ENCODE measurements around the gene CASQ1. TPM values are rescaled to one million over a fixed set of nuclear protein-coding genes. Genes with fewer than 3 reads are reported as not detected.

The CASQ1 gene
- total and polyA plus RNA-seq, 4 donors: 0.08 to 0.37 (median 0.25) TPM

DNA sequence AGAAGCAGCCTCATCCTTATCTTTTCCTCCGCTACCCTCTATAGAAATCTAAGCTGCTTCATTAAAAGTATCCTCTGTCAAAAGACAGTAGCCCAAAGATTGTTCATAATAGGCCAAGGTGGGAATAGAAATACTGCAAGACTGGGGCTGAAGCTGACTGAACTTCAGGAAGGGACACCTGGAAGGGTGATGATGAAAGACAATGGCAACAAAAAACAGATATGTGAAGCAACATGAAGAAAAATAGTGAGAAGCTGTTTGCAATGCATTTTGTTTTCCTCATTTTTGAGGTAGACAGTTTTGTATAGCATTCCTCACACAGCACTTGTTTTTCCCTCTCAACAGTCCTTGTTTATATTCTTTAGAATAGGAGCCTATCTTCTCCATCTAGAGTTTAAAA lies 55.1 kb downstream of the CASQ1 start:
- H3K9ac ChIP-seq (ENCODE audit: insufficient read depth in 1 of 2, low read length in 2 of 2): no peak overlapping the region
- no peak overlapping the region for H3K27ac ChIP-seq (ENCODE audit: low read depth in 1 of 2, low read length in 1 of 2)
- H3K4me1 ChIP-seq (ENCODE audit: control insufficient read depth in 5 of 5, insufficient read depth in 5 of 5, low read length in 5 of 5): peaks cover 0 to 36% (median 0%) of the 10 kb centered on the region in 5 donors
- 96 to 97% methylated on average over 1 of the region's 1 CpG for WGBS, 2 donors
- DNase-seq (no peak), ATAC-seq (ENCODE audit: insufficient read depth, low FRiP score) (no peak)
- H3K27me3 ChIP-seq (ENCODE audit: control insufficient read depth in 3 of 3, insufficient read depth in 3 of 3, low read length in 2 of 3): no peaks in the 10 kb centered on the region
- H3K4me3 ChIP-seq: no peak overlapping the region
- no peaks in the 10 kb centered on the region for H3K9me3 ChIP-seq (ENCODE audit: control insufficient read depth in 4 of 4, insufficient read depth in 3 of 4, low read length in 3 of 4)
- TF ChIP-seq, protein P1, sequence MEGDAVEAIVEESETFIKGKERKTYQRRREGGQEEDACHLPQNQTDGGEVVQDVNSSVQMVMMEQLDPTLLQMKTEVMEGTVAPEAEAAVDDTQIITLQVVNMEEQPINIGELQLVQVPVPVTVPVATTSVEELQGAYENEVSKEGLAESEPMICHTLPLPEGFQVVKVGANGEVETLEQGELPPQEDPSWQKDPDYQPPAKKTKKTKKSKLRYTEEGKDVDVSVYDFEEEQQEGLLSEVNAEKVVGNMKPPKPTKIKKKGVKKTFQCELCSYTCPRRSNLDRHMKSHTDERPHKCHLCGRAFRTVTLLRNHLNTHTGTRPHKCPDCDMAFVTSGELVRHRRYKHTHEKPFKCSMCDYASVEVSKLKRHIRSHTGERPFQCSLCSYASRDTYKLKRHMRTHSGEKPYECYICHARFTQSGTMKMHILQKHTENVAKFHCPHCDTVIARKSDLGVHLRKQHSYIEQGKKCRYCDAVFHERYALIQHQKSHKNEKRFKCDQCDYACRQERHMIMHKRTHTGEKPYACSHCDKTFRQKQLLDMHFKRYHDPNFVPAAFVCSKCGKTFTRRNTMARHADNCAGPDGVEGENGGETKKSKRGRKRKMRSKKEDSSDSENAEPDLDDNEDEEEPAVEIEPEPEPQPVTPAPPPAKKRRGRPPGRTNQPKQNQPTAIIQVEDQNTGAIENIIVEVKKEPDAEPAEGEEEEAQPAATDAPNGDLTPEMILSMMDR (IDR thresholded peaks at IDR 0.05; ENCODE audit: control extremely low read depth, extremely low read depth): no peak
- peaks cover 2 to 10% (median 6%) of the 10 kb centered on the region in 4 donors for H3K36me3 ChIP-seq (ENCODE audit: control insufficient read depth in 4 of 4, insufficient read depth in 4 of 4, low read length in 4 of 4)

DNA sequence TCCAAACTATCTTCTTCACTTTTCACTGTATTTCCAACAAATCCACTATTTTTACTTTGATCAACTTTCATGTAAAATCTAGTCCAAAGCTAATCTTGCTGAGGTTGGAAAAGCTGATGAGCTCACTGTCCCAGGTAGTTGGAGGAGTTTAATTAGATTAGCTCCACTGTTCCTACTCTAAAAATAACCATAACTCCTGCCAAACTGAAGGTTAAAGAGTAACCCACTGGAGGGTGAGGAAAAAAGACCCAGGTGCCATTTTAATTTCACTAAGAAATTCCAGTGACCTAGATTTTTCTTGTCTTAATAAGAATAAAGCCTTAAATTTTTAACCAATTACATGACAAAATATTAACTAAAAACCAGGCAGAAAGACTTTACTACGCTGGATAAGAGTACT lies 56.7 kb downstream of the CASQ1 start:
- H3K9ac ChIP-seq (ENCODE audit: insufficient read depth in 1 of 2, low read length in 2 of 2): no peak overlapping the region
- DNase-seq (peak in 1 of 3 donors; percentile 21), ATAC-seq (ENCODE audit: insufficient read depth, low FRiP score) (no peak)
- TF ChIP-seq, protein P1 (IDR thresholded peaks at IDR 0.05; ENCODE audit: control extremely low read depth, extremely low read depth): no peak
- peak overlapping the region in 1 of 2 donors; percentile 33 for H3K27ac ChIP-seq (ENCODE audit: low read depth in 1 of 2, low read length in 1 of 2)
- no peaks in the 10 kb centered on the region for H3K9me3 ChIP-seq (ENCODE audit: control insufficient read depth in 4 of 4, insufficient read depth in 3 of 4, low read length in 3 of 4)
- H3K36me3 ChIP-seq (ENCODE audit: control insufficient read depth in 4 of 4, insufficient read depth in 4 of 4, low read length in 4 of 4): peaks cover under 1 to 7% (median 3%) of the 10 kb centered on the region in 4 donors
- no peak overlapping the region for H3K4me3 ChIP-seq
- H3K4me1 ChIP-seq (ENCODE audit: control insufficient read depth in 5 of 5, insufficient read depth in 5 of 5, low read length in 5 of 5): peaks cover 0 to 36% (median 0%) of the 10 kb centered on the region in 5 donors
- H3K27me3 ChIP-seq (ENCODE audit: control insufficient read depth in 3 of 3, insufficient read depth in 3 of 3, low read length in 2 of 3): no peaks in the 10 kb centered on the region
- WGBS, 2 donors: 90 to 93% methylated on average over 1 of the region's 1 CpG

DNA sequence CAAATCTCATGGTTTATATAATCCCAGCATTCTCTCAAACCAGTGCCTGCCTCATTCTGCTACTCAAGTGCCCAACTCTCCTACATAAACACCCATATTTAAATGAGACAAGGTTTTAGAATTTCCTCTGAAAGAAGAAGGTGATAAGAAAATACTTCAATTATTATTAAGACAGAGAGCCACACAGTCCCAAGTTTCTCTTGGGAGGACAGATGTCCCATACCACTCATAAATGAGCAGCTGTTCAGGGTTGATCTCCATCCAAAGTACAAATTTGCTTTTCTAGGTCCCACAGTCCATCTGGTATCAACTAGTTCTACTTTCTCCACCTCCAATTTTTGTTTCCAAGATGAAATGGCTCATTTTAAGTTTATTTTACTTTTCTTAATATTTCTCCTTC lies 60.6 kb downstream of the CASQ1 start:
- Histone ChIP-seq H3K27me3 (ENCODE audit: control insufficient read depth in 3 of 3, insufficient read depth in 3 of 3, low read length in 2 of 3) (no peaks in the 10 kb centered on the region), H3K9ac (ENCODE audit: insufficient read depth in 1 of 2, low read length in 2 of 2) (no peak overlapping the region), H3K4me3 (no peak overlapping the region), H3K4me1 (ENCODE audit: control insufficient read depth in 5 of 5, insufficient read depth in 5 of 5, low read length in 5 of 5) (peaks cover 0 to 10% (median 1%) of the 10 kb centered on the region in 5 donors), H3K36me3 (ENCODE audit: control insufficient read depth in 4 of 4, insufficient read depth in 4 of 4, low read length in 4 of 4) (peaks cover 3 to 9% (median 4%) of the 10 kb centered on the region in 4 donors), H3K27ac (ENCODE audit: low read depth in 1 of 2, low read length in 1 of 2) (peak overlapping the region in 1 of 2 donors; percentile 9), H3K9me3 (ENCODE audit: control insufficient read depth in 4 of 4, insufficient read depth in 3 of 4, low read length in 3 of 4) (no peaks in the 10 kb centered on the region)
- ATAC-seq (ENCODE audit: insufficient read depth, low FRiP score) (no peak), DNase-seq (no peak)
- TF ChIP-seq, protein P1 (IDR thresholded peaks at IDR 0.05; ENCODE audit: control extremely low read depth, extremely low read depth): no peak

Other genes with a start within 250 kb of the CASQ1 start
- gene IGSF9, start 245.0 kb upstream of the CASQ1 start, total RNA-seq: 1 to 10 TPM; 1.8 to 4.9 TPM
- gene IGSF9, start 245.0 kb upstream of the CASQ1 start, polyA plus RNA-seq: 1 to 10 TPM; 1.4 to 2.2 TPM
- gene SLAMF9, start 236.3 kb upstream of the CASQ1 start, total RNA-seq: under 1 TPM; 0.43 to 0.74 TPM
- under 1 TPM; 0.37 to 0.38 TPM for gene SLAMF9, start 236.3 kb upstream of the CASQ1 start, polyA plus RNA-seq
- 1 to 10 TPM; 7.5 to 9.1 TPM for gene PIGM, start 158.6 kb upstream of the CASQ1 start, total RNA-seq
- gene PIGM, start 158.6 kb upstream of the CASQ1 start, polyA plus RNA-seq: 1 to 10 TPM; 3.7 to 3.9 TPM
- gene KCNJ10, start 120.4 kb upstream of the CASQ1 start, total RNA-seq: under 1 TPM; 0.09 to 0.37 TPM
- under 1 TPM; 0.02 to 0.10 TPM for gene KCNJ10, start 120.4 kb upstream of the CASQ1 start, polyA plus RNA-seq
- not detected for gene KCNJ9, start 109.0 kb upstream of the CASQ1 start, total RNA-seq
- not detected for gene KCNJ9, start 109.0 kb upstream of the CASQ1 start, polyA plus RNA-seq
- 10 to 100 TPM; 23.5 to 39.5 TPM for gene IGSF8, start 92.0 kb upstream of the CASQ1 start, total RNA-seq
- 10 to 100 TPM; 25.8 to 27.7 TPM for gene IGSF8, start 92.0 kb upstream of the CASQ1 start, polyA plus RNA-seq
- gene ATP1A2, start 74.8 kb upstream of the CASQ1 start, total RNA-seq: 1 to 10 TPM; 4.8 to 7.9 TPM
- 1 to 10 TPM; 1.1 to 1.5 TPM for gene ATP1A2, start 74.8 kb upstream of the CASQ1 start, polyA plus RNA-seq
- gene ATP1A4, start 39.0 kb upstream of the CASQ1 start, total RNA-seq: under 1 TPM in 1 of 2 donors, not detected in 1; 0.06 TPM
- gene ATP1A4, start 39.0 kb upstream of the CASQ1 start, polyA plus RNA-seq: under 1 TPM; 0.08 to 0.09 TPM
- gene PEA15, start 14.8 kb downstream of the CASQ1 start, total RNA-seq: 100 to 1,000 TPM in 1 of 2 donors, 10 to 100 TPM in 1; 76.0 to 133 TPM
- gene PEA15, start 14.8 kb downstream of the CASQ1 start, polyA plus RNA-seq: 100 to 1,000 TPM; 139 to 261 TPM
- gene DCAF8, start 72.0 kb downstream of the CASQ1 start, total RNA-seq: 100 to 1,000 TPM; 104 to 207 TPM
- 10 to 100 TPM; 64.0 to 72.4 TPM for gene DCAF8, start 72.0 kb downstream of the CASQ1 start, polyA plus RNA-seq
- 10 to 100 TPM; 55.9 to 60.7 TPM for gene PEX19, start 94.6 kb downstream of the CASQ1 start, total RNA-seq
- 10 to 100 TPM; 13.1 to 33.0 TPM for gene PEX19, start 94.6 kb downstream of the CASQ1 start, polyA plus RNA-seq
- gene COPA, start 152.7 kb downstream of the CASQ1 start, total RNA-seq: 100 to 1,000 TPM; 158 to 159 TPM
- 10 to 100 TPM; 64.6 to 91.4 TPM for gene COPA, start 152.7 kb downstream of the CASQ1 start, polyA plus RNA-seq
- 10 to 100 TPM; 72.2 to 85.9 TPM for gene NCSTN, start 152.8 kb downstream of the CASQ1 start, total RNA-seq
- gene NCSTN, start 152.8 kb downstream of the CASQ1 start, polyA plus RNA-seq: 10 to 100 TPM; 46.5 to 83.4 TPM
- gene NHLH1, start 176.5 kb downstream of the CASQ1 start, total RNA-seq: under 1 TPM; 0.09 to 0.18 TPM
- under 1 TPM; 0.12 to 0.21 TPM for gene NHLH1, start 176.5 kb downstream of the CASQ1 start, polyA plus RNA-seq
- 10 to 100 TPM in 1 of 2 donors, 1 to 10 TPM in 1; 2.7 to 13.9 TPM for gene VANGL2, start 210.0 kb downstream of the CASQ1 start, total RNA-seq
- 1 to 10 TPM; 1.3 to 1.7 TPM for gene VANGL2, start 210.0 kb downstream of the CASQ1 start, polyA plus RNA-seq

Data from lung (tissue), 12 donors.